Measurements from ENCODE around the gene NOX3.

NOX3 gene

GRCh38 chr6:155398221-155398620 lies 57.4 kb downstream of the NOX3 start:
- Histone ChIP-seq H3K27ac (ENCODE audit: low read length) (no peak overlapping the region), H2AFZ (ENCODE audit: low read depth, low read length) (no peak overlapping the region), H3K79me2 (ENCODE audit: insufficient read depth, low read length) (no peaks in the 10 kb centered on the region), H3K9ac (ENCODE audit: low read depth, low read length) (no peak overlapping the region), H3K36me3 (ENCODE audit: insufficient read depth, low read length) (no peaks in the 10 kb centered on the region), H4K20me1 (ENCODE audit: insufficient read depth, low read length) (no peaks in the 10 kb centered on the region), H3K4me2 (ENCODE audit: insufficient read depth, low read length) (no peak overlapping the region), H3K4me3 (ENCODE audit: low read depth in 1 of 2, low read length in 2 of 2) (no peak overlapping the region), H3K4me1 (ENCODE audit: insufficient read depth, low read length) (no peaks in the 10 kb centered on the region), H3K27me3 (ENCODE audit: insufficient read depth, low read length, poor library complexity) (no peaks in the 10 kb centered on the region), H3K9me3 (ENCODE audit: insufficient read depth, low read length, severe bottlenecking) (no peaks in the 10 kb centered on the region)
- DNase-seq (no peak), ATAC-seq (ENCODE audit: insufficient read depth, low read depth) (no peak)
- TF ChIP-seq EZH2 (IDR thresholded peaks at IDR 0.05; ENCODE audit: borderline replicate concordance, low read depth, low read length, severe bottlenecking) (no peak), CTCF (IDR thresholded peaks at IDR 0.05; ENCODE audit: borderline replicate concordance, extremely low read depth, low read length, poor library complexity, severe bottlenecking) (no peak)

- no peak overlapping the region for H3K4me2 ChIP-seq (ENCODE audit: insufficient read depth, low read length)
- no peaks in the 10 kb centered on the region for H3K36me3 ChIP-seq (ENCODE audit: insufficient read depth, low read length)
- H3K9ac ChIP-seq (ENCODE audit: low read depth, low read length), result no peak overlapping the region
- H4K20me1 ChIP-seq (ENCODE audit: insufficient read depth, low read length), result no peaks in the 10 kb centered on the region
- H3K4me3 ChIP-seq (ENCODE audit: low read depth in 1 of 2, low read length in 2 of 2), result no peak overlapping the region
- H3K9me3 ChIP-seq (ENCODE audit: insufficient read depth, low read length, severe bottlenecking), result no peaks in the 10 kb centered on the region
- ATAC-seq (ENCODE audit: insufficient read depth, low read depth) (no peak), DNase-seq (no peak)
- H3K4me1 ChIP-seq (ENCODE audit: insufficient read depth, low read length), result no peaks in the 10 kb centered on the region
- no peak overlapping the region for H3K27ac ChIP-seq (ENCODE audit: low read length)
- no peak overlapping the region for H2AFZ ChIP-seq (ENCODE audit: low read depth, low read length)
- no peaks in the 10 kb centered on the region for H3K27me3 ChIP-seq (ENCODE audit: insufficient read depth, low read length, poor library complexity)
- TF ChIP-seq CTCF (IDR thresholded peaks at IDR 0.05; ENCODE audit: borderline replicate concordance, extremely low read depth, low read length, poor library complexity, severe bottlenecking), result no peak
- TF ChIP-seq EZH2 (IDR thresholded peaks at IDR 0.05; ENCODE audit: borderline replicate concordance, low read depth, low read length, severe bottlenecking), result no peak
- no peaks in the 10 kb centered on the region for H3K79me2 ChIP-seq (ENCODE audit: insufficient read depth, low read length)
Observed at GRCh38 chr6:155397172-155397705, 58.4 kb downstream of the NOX3 start.

- Histone ChIP-seq H3K4me3 (ENCODE audit: low read depth in 1 of 2, low read length in 2 of 2) (no peak overlapping the region), H3K9me3 (ENCODE audit: insufficient read depth, low read length, severe bottlenecking) (no peaks in the 10 kb centered on the region), H3K4me2 (ENCODE audit: insufficient read depth, low read length) (no peak overlapping the region), H3K27me3 (ENCODE audit: insufficient read depth, low read length, poor library complexity) (no peaks in the 10 kb centered on the region), H2AFZ (ENCODE audit: low read depth, low read length) (no peak overlapping the region), H3K27ac (ENCODE audit: low read length) (no peak overlapping the region), H3K4me1 (ENCODE audit: insufficient read depth, low read length) (no peaks in the 10 kb centered on the region), H3K9ac (ENCODE audit: low read depth, low read length) (no peak overlapping the region), H3K79me2 (ENCODE audit: insufficient read depth, low read length) (no peaks in the 10 kb centered on the region), H4K20me1 (ENCODE audit: insufficient read depth, low read length) (no peaks in the 10 kb centered on the region), H3K36me3 (ENCODE audit: insufficient read depth, low read length) (no peaks in the 10 kb centered on the region)
- DNase-seq (no peak), ATAC-seq (ENCODE audit: insufficient read depth, low read depth) (no peak)
- TF ChIP-seq EZH2 (IDR thresholded peaks at IDR 0.05; ENCODE audit: borderline replicate concordance, low read depth, low read length, severe bottlenecking) (no peak), CTCF (IDR thresholded peaks at IDR 0.05; ENCODE audit: borderline replicate concordance, extremely low read depth, low read length, poor library complexity, severe bottlenecking) (no peak)
Observed at GRCh38 chr6:155396605-155397004, 59.0 kb downstream of the NOX3 start.

GRCh38 chr6:155395339-155395738 lies 60.3 kb downstream of the NOX3 start:
- TF ChIP-seq CTCF (IDR thresholded peaks at IDR 0.05; ENCODE audit: borderline replicate concordance, extremely low read depth, low read length, poor library complexity, severe bottlenecking), result no peak
- H3K27ac ChIP-seq (ENCODE audit: low read length), result no peak overlapping the region
- no peak overlapping the region for H3K9ac ChIP-seq (ENCODE audit: low read depth, low read length)
- no peak for ATAC-seq (ENCODE audit: insufficient read depth, low read depth)
- no peak overlapping the region for H2AFZ ChIP-seq (ENCODE audit: low read depth, low read length)
- no peaks in the 10 kb centered on the region for H3K79me2 ChIP-seq (ENCODE audit: insufficient read depth, low read length)
- H3K4me3 ChIP-seq (ENCODE audit: low read depth in 1 of 2, low read length in 2 of 2), result no peak overlapping the region
- no peaks in the 10 kb centered on the region for H4K20me1 ChIP-seq (ENCODE audit: insufficient read depth, low read length)
- no peak overlapping the region for H3K4me2 ChIP-seq (ENCODE audit: insufficient read depth, low read length)
- H3K27me3 ChIP-seq (ENCODE audit: insufficient read depth, low read length, poor library complexity), result no peaks in the 10 kb centered on the region
- no peaks in the 10 kb centered on the region for H3K9me3 ChIP-seq (ENCODE audit: insufficient read depth, low read length, severe bottlenecking)
- no peaks in the 10 kb centered on the region for H3K4me1 ChIP-seq (ENCODE audit: insufficient read depth, low read length)
- DNase-seq, result no peak
- H3K36me3 ChIP-seq (ENCODE audit: insufficient read depth, low read length), result no peaks in the 10 kb centered on the region

Measured in DND-41 (cell line).